ENCODE measurements around the gene COG6. TPM values are rescaled to one million over a fixed set of nuclear protein-coding genes. Genes with fewer than 3 reads are reported as not detected.

Gene COG6
- total and polyA plus RNA-seq, 4 experiments from 2014 or later: 12.2 to 44.5 (median 27.7) TPM

GRCh38 chr13:39777527-39778061 is 122.1 kb downstream of the COG6 start:
- H3K4me3 Mint-ChIP-seq: no peak overlapping the region
- H3K27me3 Mint-ChIP-seq: no peaks in the 10 kb centered on the region
- ChIA-PET POLR2A (ENCODE audit: partially characterized antibody) (no interaction called here), CTCF (ENCODE audit: partially characterized antibody) (interaction anchor here (0.6 to 6.4 kb wide), 8 partner anchors 163 to 1000 kb away, joined by 3 to 102 read pairs (median 8); no protein-coding TSS in a partner anchor)
- Histone ChIP-seq H3K4me1 (ENCODE audit: insufficient read depth, low read length) (peaks cover 29% of the 10 kb centered on the region), H3K27me3 (ENCODE audit: insufficient read depth, low read length) (no peaks in the 10 kb centered on the region), H3K9me3 (ENCODE audit: control insufficient read depth in 1 of 2, low read length in 2 of 2) (no peaks in the 10 kb centered on the region), H3K4me3 (ENCODE audit: low read length in 2 of 2) (no peak overlapping the region), H3K27ac (ENCODE audit: low read depth, low read length) (no peak overlapping the region), H3K36me3 (ENCODE audit: insufficient read depth, low read length) (no peaks in the 10 kb centered on the region)
- H3K36me3 Mint-ChIP-seq: no peaks in the 10 kb centered on the region
- H3K27ac Mint-ChIP-seq: peak overlapping the region in 5 of 7 donors; percentile 22 to 78 (median 62)
- intact Hi-C loops (cut with micrococcal nuclease): loop anchor here (1.0 to 5.0 kb wide), 6 partner anchors 115 to 1000 kb away; partner anchors contain the start of gene FOXO1
- peak; percentile 28 to 51 (median 37) for DNase-seq
- H3K4me1 Mint-ChIP-seq: peaks cover 25 to 33% (median 29%) of the 10 kb centered on the region in 4 donors
- H3K9me3 Mint-ChIP-seq: peaks cover 0 to 2% (median 0%) of the 10 kb centered on the region in 8 donors

DNA sequence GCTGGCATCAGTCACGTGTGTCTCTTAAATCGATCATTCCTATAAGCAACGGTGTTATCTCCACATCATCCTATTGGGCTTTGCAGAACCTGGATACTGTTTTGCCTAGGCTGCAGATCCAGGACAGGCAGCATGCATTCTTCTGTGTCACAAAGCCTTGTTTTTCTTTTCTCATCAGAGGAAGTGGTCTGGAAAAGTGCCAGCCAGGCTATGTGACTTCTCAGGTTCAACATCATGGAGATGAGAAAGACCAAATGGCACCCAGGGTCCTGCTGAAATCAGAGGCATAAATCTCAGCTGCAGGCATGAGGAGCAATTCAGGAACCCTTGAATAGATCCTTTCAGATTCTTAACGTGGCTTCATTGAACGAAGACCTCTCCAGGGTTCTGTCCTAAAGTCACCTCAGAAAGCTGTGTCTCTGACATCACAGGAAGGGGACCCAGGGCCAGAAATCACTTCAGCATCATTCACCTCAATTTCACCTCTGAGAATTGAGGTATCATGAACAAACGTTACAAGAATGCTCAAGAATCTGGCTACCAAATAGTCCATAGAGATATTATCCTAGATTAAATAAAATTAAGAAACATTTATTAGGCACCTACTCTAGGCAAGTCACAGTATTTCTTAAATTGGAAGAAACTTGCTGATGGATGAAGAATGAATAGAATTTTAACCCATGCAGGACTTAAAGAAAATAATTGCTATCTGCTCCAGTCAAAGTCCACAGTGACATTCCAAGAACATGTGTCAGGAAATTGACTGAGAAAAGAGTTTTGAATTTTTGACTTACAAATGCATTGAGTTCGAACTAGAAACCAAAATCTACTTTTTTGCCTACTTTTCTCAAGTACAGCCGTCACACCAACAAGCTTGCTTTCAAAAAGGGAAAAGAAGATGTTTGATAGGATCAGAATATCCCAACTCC is 124.1 kb downstream of the COG6 start:
- intact Hi-C loops (cut with micrococcal nuclease): loop anchor here (1.0 to 5.0 kb wide), 6 partner anchors 113 to 888 kb away; partner anchors contain the start of gene FOXO1
- ChIA-PET CTCF (ENCODE audit: partially characterized antibody) (interaction anchor here (1.0 to 6.4 kb wide), 6 partner anchors 96 to 1195 kb away, joined by 3 to 102 read pairs (median 16); no protein-coding TSS in a partner anchor), POLR2A (ENCODE audit: partially characterized antibody) (interaction anchor here (0.8 to 1.4 kb wide), 5 partner anchors 163 to 886 kb away, joined by 3 to 5 read pairs (median 3); no protein-coding TSS in a partner anchor)
- Histone ChIP-seq H3K27ac (ENCODE audit: low read depth, low read length) (no peak overlapping the region), H3K27me3 (ENCODE audit: insufficient read depth, low read length) (no peaks in the 10 kb centered on the region), H3K4me3 (ENCODE audit: low read length in 2 of 2) (no peak overlapping the region), H3K9me3 (ENCODE audit: control insufficient read depth in 1 of 2, low read length in 2 of 2) (no peaks in the 10 kb centered on the region), H3K4me1 (ENCODE audit: insufficient read depth, low read length) (peaks cover 29% of the 10 kb centered on the region), H3K36me3 (ENCODE audit: insufficient read depth, low read length) (no peaks in the 10 kb centered on the region)
- peak; percentile 59 to 71 (median 64) for DNase-seq
- H3K36me3 Mint-ChIP-seq: no peaks in the 10 kb centered on the region
- H3K9me3 Mint-ChIP-seq: peaks cover 0 to 2% (median 0%) of the 10 kb centered on the region in 8 donors
- peak overlapping the region; percentile 44 to 84 (median 80) for H3K27ac Mint-ChIP-seq
- peak overlapping the region in 6 of 8 donors; percentile 19 to 70 (median 40) for H3K4me3 Mint-ChIP-seq
- H3K27me3 Mint-ChIP-seq: no peaks in the 10 kb centered on the region
- peaks cover 25 to 33% (median 29%) of the 10 kb centered on the region in 4 donors for H3K4me1 Mint-ChIP-seq

- no peak overlapping the region for H3K27ac ChIP-seq (ENCODE audit: low read depth, low read length)
- intact Hi-C loops (cut with micrococcal nuclease): no loop called here
- Mint-ChIP-seq H3K36me3 (no peaks in the 10 kb centered on the region), H3K4me3 (no peak overlapping the region), H3K27ac (peak overlapping the region in 1 of 7 donors; percentile 50), H3K4me1 (peaks cover 25 to 33% (median 29%) of the 10 kb centered on the region in 4 donors), H3K27me3 (peaks cover 0 to 2% of the 10 kb centered on the region in 2 donors), H3K9me3 (peaks cover 0 to 2% (median 0%) of the 10 kb centered on the region in 8 donors)
- H3K27me3 ChIP-seq (ENCODE audit: insufficient read depth, low read length): no peaks in the 10 kb centered on the region
- ChIA-PET POLR2A (ENCODE audit: partially characterized antibody) (interaction anchor here (0.6 kb wide), 1 partner anchor 1003 kb away, joined by 3 read pairs; no protein-coding TSS in a partner anchor), CTCF (ENCODE audit: partially characterized antibody) (no interaction called here)
- H3K4me1 ChIP-seq (ENCODE audit: insufficient read depth, low read length): peaks cover 29% of the 10 kb centered on the region
- H3K4me3 ChIP-seq (ENCODE audit: low read length in 2 of 2): no peak overlapping the region
- no peaks in the 10 kb centered on the region for H3K36me3 ChIP-seq (ENCODE audit: insufficient read depth, low read length)
- H3K9me3 ChIP-seq (ENCODE audit: control insufficient read depth in 1 of 2, low read length in 2 of 2): no peaks in the 10 kb centered on the region
- DNase-seq: no peak
These were observed 125.2 kb downstream of the COG6 start for GRCh38 chr13:39780711-39781110.

DNA sequence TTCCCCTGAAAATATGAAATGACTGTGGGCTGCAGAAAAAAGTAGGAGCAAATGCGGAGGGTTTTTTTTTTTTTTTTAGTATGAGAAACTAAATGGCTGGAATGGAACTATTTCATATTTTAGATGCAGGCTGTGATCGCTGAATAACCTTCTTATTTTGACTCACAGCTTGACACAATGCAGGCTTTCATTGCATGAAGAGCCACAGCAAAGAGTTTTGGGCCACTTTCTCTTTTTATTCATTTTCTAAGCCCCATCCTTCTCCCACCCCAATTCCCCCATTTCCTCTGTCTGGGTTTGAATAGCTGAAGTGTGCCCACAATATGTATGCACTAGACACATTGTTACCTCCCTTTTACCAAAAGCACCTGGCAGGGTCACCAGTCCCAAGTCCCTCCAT is 125.9 kb downstream of the COG6 start:
- DNase-seq: no peak
- Histone ChIP-seq H3K4me1 (ENCODE audit: insufficient read depth, low read length) (peaks cover 29% of the 10 kb centered on the region), H3K27ac (ENCODE audit: low read depth, low read length) (no peak overlapping the region), H3K36me3 (ENCODE audit: insufficient read depth, low read length) (no peaks in the 10 kb centered on the region), H3K4me3 (ENCODE audit: low read length in 2 of 2) (no peak overlapping the region), H3K27me3 (ENCODE audit: insufficient read depth, low read length) (no peaks in the 10 kb centered on the region), H3K9me3 (ENCODE audit: control insufficient read depth in 1 of 2, low read length in 2 of 2) (no peaks in the 10 kb centered on the region)
- Mint-ChIP-seq H3K27me3 (peaks cover 0 to 2% of the 10 kb centered on the region in 2 donors), H3K27ac (peak overlapping the region in 2 of 7 donors; percentile 43 to 65), H3K4me3 (no peak overlapping the region), H3K36me3 (no peaks in the 10 kb centered on the region), H3K4me1 (peaks cover 25 to 33% (median 29%) of the 10 kb centered on the region in 4 donors), H3K9me3 (peaks cover 0 to 2% (median 0%) of the 10 kb centered on the region in 8 donors)
- ChIA-PET POLR2A (ENCODE audit: partially characterized antibody) (no interaction called here), CTCF (ENCODE audit: partially characterized antibody) (interaction anchor here (1.2 to 3.6 kb wide), 2 partner anchors 96 to 161 kb away, joined by 3 to 18 read pairs; no protein-coding TSS in a partner anchor)
- intact Hi-C loops (cut with micrococcal nuclease): no loop called here

DNA sequence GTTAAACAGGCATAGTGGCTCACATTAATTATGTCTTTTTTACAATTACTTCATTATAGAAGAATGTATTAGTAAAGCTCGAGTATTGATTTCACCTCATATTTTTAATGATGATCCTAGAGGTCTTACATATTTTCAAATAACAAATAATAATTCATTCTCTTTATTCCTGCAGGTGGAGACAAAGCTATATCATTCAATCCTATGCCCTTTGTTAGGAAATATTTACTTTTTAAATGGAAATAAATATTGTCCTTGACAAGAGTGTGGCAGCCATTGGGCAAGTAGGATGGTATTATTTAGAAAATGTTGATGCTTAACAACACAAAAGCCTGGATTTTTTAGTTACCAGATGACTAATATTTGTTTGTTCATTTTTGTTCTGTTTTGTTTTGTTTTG is 127.6 kb downstream of the COG6 start:
- no peak for DNase-seq
- intact Hi-C loops (cut with micrococcal nuclease): no loop called here
- H3K4me3 Mint-ChIP-seq: no peak overlapping the region

DNA sequence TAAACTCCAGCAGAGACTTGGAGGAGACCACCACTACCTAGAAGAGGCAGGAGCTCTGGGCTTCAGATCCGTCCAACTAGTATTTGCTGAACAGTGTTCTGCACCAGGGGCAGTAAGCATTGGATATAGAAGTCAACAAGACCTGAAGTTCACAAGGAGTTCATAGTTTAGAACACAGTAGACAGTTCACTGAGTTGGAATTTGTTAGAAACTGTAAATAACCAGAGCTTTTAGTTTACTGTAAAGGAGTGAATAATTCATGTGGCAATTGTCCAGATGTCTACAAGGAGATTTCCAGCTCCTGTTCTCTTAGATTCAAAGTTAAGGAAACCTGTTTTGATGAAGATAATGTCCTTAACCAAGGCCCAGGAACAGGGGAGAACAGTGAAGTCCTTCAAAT is 128.9 kb downstream of the COG6 start:
- no peak overlapping the region for H3K27ac Mint-ChIP-seq

More for the DNA sequence above, 127.6 kb downstream of the COG6 start:
- Mint-ChIP-seq H3K4me1 (peaks cover 15 to 20% (median 19%) of the 10 kb centered on the region in 4 donors), H3K9me3 (peaks cover 0 to 2% (median 0%) of the 10 kb centered on the region in 8 donors), H3K27ac (no peak overlapping the region), H3K36me3 (no peaks in the 10 kb centered on the region), H3K27me3 (peaks cover 0 to 2% of the 10 kb centered on the region in 2 donors)
- H3K4me3 ChIP-seq (ENCODE audit: low read length in 2 of 2): no peak overlapping the region
- POLR2A ChIA-PET (ENCODE audit: partially characterized antibody): no interaction called here
- H3K36me3 ChIP-seq (ENCODE audit: insufficient read depth, low read length): no peaks in the 10 kb centered on the region
- H3K4me1 ChIP-seq (ENCODE audit: insufficient read depth, low read length): peaks cover 21% of the 10 kb centered on the region
- H3K27ac ChIP-seq (ENCODE audit: low read depth, low read length): no peak overlapping the region
- CTCF ChIA-PET (ENCODE audit: partially characterized antibody): interaction anchor here (0.6 to 3.6 kb wide), 7 partner anchors 9 to 994 kb away, joined by 3 to 18 read pairs (median 4); no protein-coding TSS in a partner anchor
- no peaks in the 10 kb centered on the region for H3K9me3 ChIP-seq (ENCODE audit: control insufficient read depth in 1 of 2, low read length in 2 of 2)
- H3K27me3 ChIP-seq (ENCODE audit: insufficient read depth, low read length): no peaks in the 10 kb centered on the region

More for the DNA sequence above, 128.9 kb downstream of the COG6 start:
- H3K4me1 Mint-ChIP-seq: peaks cover 5 to 7% (median 7%) of the 10 kb centered on the region in 4 donors
- intact Hi-C loops (cut with micrococcal nuclease): no loop called here
- H3K4me3 Mint-ChIP-seq: no peak overlapping the region
- H3K9me3 Mint-ChIP-seq: peaks cover 0 to 12% (median 5%) of the 10 kb centered on the region in 8 donors
- no peaks in the 10 kb centered on the region for H3K9me3 ChIP-seq (ENCODE audit: control insufficient read depth in 1 of 2, low read length in 2 of 2)
- no peaks in the 10 kb centered on the region for H3K27me3 ChIP-seq (ENCODE audit: insufficient read depth, low read length)
- H3K36me3 ChIP-seq (ENCODE audit: insufficient read depth, low read length): no peaks in the 10 kb centered on the region
- peaks cover 0 to 5% of the 10 kb centered on the region in 2 donors for H3K36me3 Mint-ChIP-seq
- ChIA-PET CTCF (ENCODE audit: partially characterized antibody) (interaction anchor here (1.0 to 3.6 kb wide), 4 partner anchors 10 to 995 kb away, joined by 3 to 18 read pairs (median 10); no protein-coding TSS in a partner anchor), POLR2A (ENCODE audit: partially characterized antibody) (no interaction called here)
- no peak overlapping the region for H3K27ac ChIP-seq (ENCODE audit: low read depth, low read length)
- H3K4me1 ChIP-seq (ENCODE audit: insufficient read depth, low read length): peaks cover 8% of the 10 kb centered on the region
- DNase-seq: no peak
- peaks cover 0 to 2% of the 10 kb centered on the region in 2 donors for H3K27me3 Mint-ChIP-seq
- H3K4me3 ChIP-seq (ENCODE audit: low read length in 2 of 2): no peak overlapping the region
